Stimulated activated CD8-positive, alpha-beta memory T cell treated with anti-CD3 and anti-CD28 coated beads, Interleukin-2, amount 100 ng/mL, for 1 hour (primary cell): ENCODE results near the gene SLC34A3.

Source experiments
- DNase-seq, 2 donors: peaks; one replicate each; pipeline ENCODE4 v3.0.0-alpha.2; 2020; ENCODE audit warnings: low read depth in 2 of 2

SLC34A3 gene

GRCh38 chr9:137275588-137276472 is 45.1 kb downstream of the SLC34A3 start:
- DNase-seq: no peak

- no peak for DNase-seq
Measured at GRCh38 chr9:137276473-137277328, 46.0 kb downstream of the SLC34A3 start.

- DNase-seq: no peak
Measured at GRCh38 chr9:137277329-137278041, 46.8 kb downstream of the SLC34A3 start, which contains the start of gene TOR4A. TSS of gene TOR4A (plus strand) at chr9:137277726. CDS start at chr9:137278690, 964 bp downstream.

GRCh38 chr9:137278061-137278701 is 47.5 kb downstream of the SLC34A3 start:
- DNase-seq: no peak

- no peak for DNase-seq
Measured at GRCh38 chr9:137278721-137279711, 48.3 kb downstream of the SLC34A3 start.

- DNase-seq: no peak
Measured at GRCh38 chr9:137279741-137280473, 49.2 kb downstream of the SLC34A3 start.

- DNase-seq: no peak
Measured at GRCh38 chr9:137280474-137281344, 50.0 kb downstream of the SLC34A3 start.

GRCh38 chr9:137281345-137282116 is 50.8 kb downstream of the SLC34A3 start:
- no peak for DNase-seq
